Astrocyte (in vitro differentiated cells and primary cell): ENCODE data around the gene MTA3. TPM values are rescaled to one million over a fixed set of nuclear protein-coding genes. Genes with fewer than 3 reads are reported as not detected.

Source experiments
- DNase-seq: peaks from one replicate; pipeline ENCODE4 v3.0.0-alpha.2; 2010; ENCODE audit warnings: low read depth
- FAIRE-seq: peaks from 2 replicates; lab custom pipeline; 2011; peaks lifted over from hg19 to GRCh38; lab: Jason Lieb, UNC
- H2AFZ ChIP-seq: 2 replicates; pipeline ENCODE4 v1.6.0; 2012; ENCODE audit warnings: low read depth, low read length, inconsistent platforms
- H3K27ac ChIP-seq: 2 replicates; pipeline ENCODE4 v1.5.1; 2011; ENCODE audit warnings: low read depth, low read length, inconsistent platforms
- H3K27me3 ChIP-seq: 2 replicates; pipeline ENCODE4 v1.6.0; 2011; ENCODE audit warnings: low read length, inconsistent platforms; ENCODE audit not compliant: insufficient read depth
- H3K36me3 ChIP-seq: 2 replicates; pipeline ENCODE4 v1.5.1; 2011; ENCODE audit warnings: low read length, inconsistent platforms; ENCODE audit not compliant: insufficient read depth
- H3K4me1 ChIP-seq: 2 replicates; pipeline ENCODE4 v1.5.1; 2011; ENCODE audit warnings: low read length, inconsistent platforms; ENCODE audit not compliant: insufficient read depth
- H3K4me2 ChIP-seq: 2 replicates; pipeline ENCODE4 v1.6.0; 2012; ENCODE audit warnings: low read length, inconsistent platforms
- H3K4me3 ChIP-seq: 2 replicates; pipeline ENCODE4 v1.5.1; 2011; ENCODE audit warnings: low read depth, mild to moderate bottlenecking, low read length, inconsistent platforms; ENCODE audit not compliant: insufficient read depth
- H3K79me2 ChIP-seq: 2 replicates; pipeline ENCODE4 v1.6.0; 2012; ENCODE audit warnings: mild to moderate bottlenecking, low read length, inconsistent platforms; ENCODE audit not compliant: insufficient read depth
- H3K9ac ChIP-seq: 2 replicates; pipeline ENCODE4 v1.6.0; 2012; ENCODE audit warnings: mild to moderate bottlenecking, low read length, inconsistent platforms
- H3K9me3 ChIP-seq: 2 replicates; pipeline ENCODE4 v1.5.1; 2012; ENCODE audit warnings: low read depth, mild to moderate bottlenecking, low read length, inconsistent platforms; ENCODE audit not compliant: insufficient read depth
- H4K20me1 ChIP-seq: 2 replicates; pipeline ENCODE4 v1.6.0; 2012; ENCODE audit warnings: low read length, inconsistent platforms; ENCODE audit not compliant: insufficient read depth
- H3K27ac Mint-ChIP-seq: one replicate; pipeline ENCODE4 v1.8.0; 2021; ENCODE audit warnings: mild to moderate bottlenecking, mixed read lengths; ENCODE audit not compliant: unreplicated experiment
- H3K27me3 Mint-ChIP-seq: one replicate; pipeline ENCODE4 v1.8.0; 2021; ENCODE audit warnings: low read depth, mixed read lengths; ENCODE audit not compliant: unreplicated experiment
- H3K36me3 Mint-ChIP-seq: one replicate; pipeline ENCODE4 v1.8.0; 2021; ENCODE audit warnings: low read depth, mixed read lengths; ENCODE audit not compliant: unreplicated experiment
- H3K4me1 Mint-ChIP-seq: one replicate; pipeline ENCODE4 v1.8.0; 2021; ENCODE audit warnings: low read depth, mixed read lengths; ENCODE audit not compliant: unreplicated experiment
- H3K4me3 Mint-ChIP-seq: one replicate; pipeline ENCODE4 v1.8.0; 2021; ENCODE audit warnings: mild to moderate bottlenecking, moderate library complexity, mixed read lengths; ENCODE audit not compliant: unreplicated experiment
- H3K9me3 Mint-ChIP-seq: one replicate; pipeline ENCODE4 v1.8.0; 2021; ENCODE audit warnings: mild to moderate bottlenecking, mixed read lengths; ENCODE audit not compliant: unreplicated experiment
- EZH2 ChIP-seq: IDR thresholded peaks from 2 replicates; pipeline ENCODE4 v1.6.1; 2012; ENCODE audit warnings: mild to moderate bottlenecking, low read length, inconsistent platforms; ENCODE audit not compliant: insufficient read depth
- total RNA-seq: library from RNA; stranded (reverse); gene quantifications from 2 replicates; pipeline ENCODE4 v1.2.1, GENCODE V29; 2021
- TF ChIP-seq, protein P1 (sequence below): IDR thresholded peaks from 2 replicates; pipeline ENCODE4 v1.5.1; 2011; ENCODE audit warnings: low read depth, mild to moderate bottlenecking, inconsistent platforms, low read length, moderate library complexity; ENCODE audit not compliant: insufficient read depth

MTA3 gene
- total RNA-seq, 1 donor from 2014 or later = 69.4 TPM

DNA sequence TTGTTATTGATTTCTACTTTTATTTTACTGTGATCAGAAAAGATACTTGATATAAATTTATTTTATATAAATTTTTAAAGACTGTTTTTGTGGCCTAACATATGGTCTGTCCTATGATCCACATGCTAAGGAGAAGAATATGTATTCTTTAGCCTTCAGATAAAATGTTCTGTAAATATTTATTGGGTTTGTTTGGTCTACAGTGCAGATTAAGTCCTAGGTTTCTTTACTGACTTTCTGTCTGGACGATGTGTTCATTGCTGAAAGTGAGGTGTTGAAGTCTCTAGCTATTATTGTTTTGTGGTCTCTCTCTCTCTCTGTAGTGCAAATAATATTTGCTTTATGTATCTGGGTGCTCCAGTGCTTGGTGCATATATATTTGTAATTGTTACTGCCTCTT lies 165.4 kb downstream of the MTA3 start:
- H3K4me1 Mint-ChIP-seq = no peaks in the 10 kb centered on the region

DNA sequence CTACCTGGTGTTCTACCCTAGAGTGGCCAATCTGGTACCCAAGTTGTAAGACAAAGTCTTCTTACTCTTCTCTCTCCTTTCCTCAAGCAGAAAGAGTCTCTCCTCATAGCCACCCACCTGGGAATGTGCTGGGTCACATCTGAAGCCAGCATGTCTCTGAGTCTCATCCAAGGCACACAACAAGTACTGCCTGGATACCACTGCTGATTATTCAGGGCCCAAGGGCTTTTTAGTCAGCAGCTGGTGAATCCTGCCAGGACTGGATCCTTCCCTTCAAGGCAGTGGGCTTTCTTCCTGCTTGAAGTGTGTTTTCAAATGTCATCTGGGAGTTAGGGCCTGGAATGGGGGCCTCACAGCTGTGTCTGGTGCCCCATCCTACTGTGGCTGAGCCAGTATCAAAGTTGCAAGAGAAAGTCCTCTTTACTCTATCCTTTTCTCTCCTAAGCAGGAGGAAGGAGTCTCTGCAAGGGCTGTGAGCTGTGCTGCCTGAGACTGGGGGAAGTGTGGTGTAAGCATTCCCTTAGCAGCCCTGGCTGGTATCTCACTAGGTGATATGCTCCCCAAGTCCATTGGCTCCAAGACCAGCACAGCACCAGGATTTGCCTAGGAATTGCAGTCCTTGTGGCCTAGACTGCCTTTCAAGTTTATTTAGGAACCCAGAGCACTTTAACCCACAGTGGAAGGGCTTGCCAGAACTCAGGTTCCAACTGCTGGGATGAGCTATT lies 168.3 kb downstream of the MTA3 start:
- H3K36me3 ChIP-seq = no peaks in the 10 kb centered on the region
- no peak overlapping the region for H3K9ac ChIP-seq
- no peaks in the 10 kb centered on the region for H3K27me3 Mint-ChIP-seq
- TF ChIP-seq, protein P1, sequence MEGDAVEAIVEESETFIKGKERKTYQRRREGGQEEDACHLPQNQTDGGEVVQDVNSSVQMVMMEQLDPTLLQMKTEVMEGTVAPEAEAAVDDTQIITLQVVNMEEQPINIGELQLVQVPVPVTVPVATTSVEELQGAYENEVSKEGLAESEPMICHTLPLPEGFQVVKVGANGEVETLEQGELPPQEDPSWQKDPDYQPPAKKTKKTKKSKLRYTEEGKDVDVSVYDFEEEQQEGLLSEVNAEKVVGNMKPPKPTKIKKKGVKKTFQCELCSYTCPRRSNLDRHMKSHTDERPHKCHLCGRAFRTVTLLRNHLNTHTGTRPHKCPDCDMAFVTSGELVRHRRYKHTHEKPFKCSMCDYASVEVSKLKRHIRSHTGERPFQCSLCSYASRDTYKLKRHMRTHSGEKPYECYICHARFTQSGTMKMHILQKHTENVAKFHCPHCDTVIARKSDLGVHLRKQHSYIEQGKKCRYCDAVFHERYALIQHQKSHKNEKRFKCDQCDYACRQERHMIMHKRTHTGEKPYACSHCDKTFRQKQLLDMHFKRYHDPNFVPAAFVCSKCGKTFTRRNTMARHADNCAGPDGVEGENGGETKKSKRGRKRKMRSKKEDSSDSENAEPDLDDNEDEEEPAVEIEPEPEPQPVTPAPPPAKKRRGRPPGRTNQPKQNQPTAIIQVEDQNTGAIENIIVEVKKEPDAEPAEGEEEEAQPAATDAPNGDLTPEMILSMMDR = no peak
- no peak for TF ChIP-seq EZH2
- H3K27ac ChIP-seq = no peak overlapping the region
- H3K4me1 ChIP-seq = no peaks in the 10 kb centered on the region
- no peaks in the 10 kb centered on the region for H3K4me1 Mint-ChIP-seq
- no peak for FAIRE-seq
- H3K79me2 ChIP-seq = no peaks in the 10 kb centered on the region
- H3K36me3 Mint-ChIP-seq = peaks cover 47% of the 10 kb centered on the region
- no peak overlapping the region for H3K27ac Mint-ChIP-seq
- H3K9me3 ChIP-seq = peaks cover 6% of the 10 kb centered on the region
- no peak overlapping the region for H3K4me3 Mint-ChIP-seq
- H4K20me1 ChIP-seq = no peaks in the 10 kb centered on the region
- no peak overlapping the region for H2AFZ ChIP-seq
- no peak for DNase-seq
- no peak overlapping the region for H3K4me2 ChIP-seq
- no peaks in the 10 kb centered on the region for H3K27me3 ChIP-seq
- H3K9me3 Mint-ChIP-seq = peaks cover 12% of the 10 kb centered on the region
- no peak overlapping the region for H3K4me3 ChIP-seq

More for the DNA sequence above, 165.4 kb downstream of the MTA3 start:
- TF ChIP-seq, protein P1 = no peak
- no peak for TF ChIP-seq EZH2
- Histone ChIP-seq H3K27me3 (no peaks in the 10 kb centered on the region), H3K4me1 (no peaks in the 10 kb centered on the region), H3K4me2 (no peak overlapping the region), H3K4me3 (no peak overlapping the region), H2AFZ (no peak overlapping the region), H3K9ac (no peak overlapping the region), H3K27ac (no peak overlapping the region), H3K9me3 (peaks cover 6% of the 10 kb centered on the region), H3K36me3 (no peaks in the 10 kb centered on the region), H4K20me1 (no peaks in the 10 kb centered on the region), H3K79me2 (no peaks in the 10 kb centered on the region)
- no peak for DNase-seq
- Mint-ChIP-seq H3K9me3 (peaks cover 10% of the 10 kb centered on the region), H3K4me3 (no peak overlapping the region), H3K36me3 (peaks cover 45% of the 10 kb centered on the region), H3K27me3 (no peaks in the 10 kb centered on the region), H3K27ac (no peak overlapping the region)
- FAIRE-seq = no peak

DNA sequence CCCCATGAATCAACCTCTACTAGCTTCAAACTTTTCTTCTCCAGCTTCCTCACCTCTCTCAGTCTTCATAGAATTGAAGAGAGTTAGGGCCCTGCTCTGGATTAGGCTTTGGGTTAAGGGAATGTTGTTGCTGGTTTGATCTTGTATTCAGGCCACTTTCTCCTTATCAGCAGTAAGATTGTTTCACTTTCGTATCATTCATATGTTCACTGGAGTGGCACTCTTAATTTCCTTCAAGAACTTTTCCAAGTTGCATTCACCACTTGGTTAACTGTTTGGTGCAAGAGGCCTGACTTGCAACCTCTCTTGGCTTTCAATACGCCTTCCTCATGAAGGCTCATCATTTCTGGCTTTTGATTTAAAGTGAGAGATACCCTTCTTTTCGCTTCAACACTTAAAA lies 172.7 kb downstream of the MTA3 start:
- peaks cover 2% of the 10 kb centered on the region for H3K9me3 ChIP-seq
- H3K27ac ChIP-seq = no peak overlapping the region
- no peaks in the 10 kb centered on the region for H3K27me3 ChIP-seq
- no peak overlapping the region for H3K4me3 Mint-ChIP-seq
- H3K4me1 ChIP-seq = no peaks in the 10 kb centered on the region
- peaks cover 9% of the 10 kb centered on the region for H3K9me3 Mint-ChIP-seq
- no peak overlapping the region for H3K4me2 ChIP-seq
- H3K36me3 Mint-ChIP-seq = peaks cover 20% of the 10 kb centered on the region
- H3K9ac ChIP-seq = no peak overlapping the region
- no peaks in the 10 kb centered on the region for H3K79me2 ChIP-seq
- H3K4me1 Mint-ChIP-seq = peaks cover 10% of the 10 kb centered on the region
- DNase-seq (no peak), FAIRE-seq (no peak)
- H3K27me3 Mint-ChIP-seq = no peaks in the 10 kb centered on the region
- no peak overlapping the region for H2AFZ ChIP-seq
- TF ChIP-seq, protein P1 = no peak
- no peak for TF ChIP-seq EZH2
- no peak overlapping the region for H3K4me3 ChIP-seq
- no peak overlapping the region for H3K27ac Mint-ChIP-seq
- H4K20me1 ChIP-seq = no peaks in the 10 kb centered on the region
- no peaks in the 10 kb centered on the region for H3K36me3 ChIP-seq
